NT2/D1 (cell line): ENCODE measurements around the gene ZFAND6.
"Not testable (repeated sequence)": the region's sequence is repeated elsewhere in the genome, so short reads cannot be mapped to it uniquely, and the experiment has no call there.

Experiments
- DNase-seq: peaks from one replicate; pipeline ENCODE4 v3.0.0-alpha.2; 2011; ENCODE audit warnings: low read depth, low spot score
- H3K27me3 ChIP-seq: 2 replicates; pipeline ENCODE4 v1.6.0; 2011; ENCODE audit warnings: mild to moderate bottlenecking; ENCODE audit not compliant: insufficient read length, insufficient read depth
- H3K36me3 ChIP-seq: 2 replicates; pipeline ENCODE4 v1.6.1; 2011; ENCODE audit warnings: mild to moderate bottlenecking, low read length, mixed read lengths; ENCODE audit not compliant: insufficient read depth, insufficient read length
- H3K4me1 ChIP-seq: 2 replicates; pipeline ENCODE4 v1.5.1; 2011; ENCODE audit not compliant: insufficient read depth, insufficient read length
- H3K4me3 ChIP-seq: 2 replicates; pipeline ENCODE4 v1.5.1; 2011; ENCODE audit warnings: low read depth; ENCODE audit not compliant: insufficient read length
- H3K9ac ChIP-seq: 2 replicates; pipeline ENCODE4 v1.6.0; 2011; ENCODE audit warnings: low read depth; ENCODE audit not compliant: insufficient read length
- H3K9me3 ChIP-seq: 2 replicates; pipeline ENCODE4 v1.5.1; 2011; ENCODE audit warnings: mild to moderate bottlenecking, low read length; ENCODE audit not compliant: insufficient read depth
- SUZ12 ChIP-seq: IDR thresholded peaks from 2 replicates; pipeline ENCODE4 v1.6.1; 2011; ENCODE audit not compliant: insufficient read length, insufficient read depth; ENCODE audit errors: extremely low read depth
- YY1 ChIP-seq: IDR thresholded peaks from 2 replicates; pipeline ENCODE4 v1.6.1; 2011; ENCODE audit not compliant: insufficient read length, insufficient read depth
- ZNF274 ChIP-seq: IDR thresholded peaks from 2 replicates; pipeline ENCODE4 v1.6.1; 2011; ENCODE audit warnings: mild to moderate bottlenecking, low read depth, low read length

Gene ZFAND6

GRCh38 chr15:80019168-80019745, 40.2 kb upstream of the ZFAND6 start:
- Histone ChIP-seq H3K27me3 (no peaks in the 10 kb centered on the region), H3K4me3 (no peak overlapping the region), H3K4me1 (no peaks in the 10 kb centered on the region), H3K9me3 (peaks cover 6% of the 10 kb centered on the region; the same call in 1 of the 2 replicates), H3K36me3 (no peaks in the 10 kb centered on the region), H3K9ac (no peak overlapping the region)
- TF ChIP-seq SUZ12 (no peak), YY1 (no peak), ZNF274 (no peak)
- no peak for DNase-seq

DNA sequence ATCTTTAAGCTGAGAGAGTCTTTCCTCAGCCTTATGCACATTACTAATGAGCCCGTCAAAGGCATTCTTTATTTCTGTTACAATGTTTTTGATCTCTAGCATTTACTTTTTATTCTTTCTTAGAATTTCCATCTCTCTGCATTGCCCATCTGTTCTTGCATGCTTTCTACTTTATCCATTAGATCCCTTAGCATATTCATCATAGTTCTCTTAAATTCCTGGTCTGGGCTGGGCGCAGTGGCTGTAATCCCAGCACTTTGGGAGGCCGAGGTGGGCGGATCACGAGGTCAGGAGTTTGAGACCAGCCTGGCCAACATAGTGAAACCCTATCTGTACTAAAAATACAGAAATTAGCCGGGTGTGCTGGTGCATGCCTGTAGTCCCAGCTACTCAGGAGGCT, 39.3 kb upstream of the ZFAND6 start:
- H3K36me3 ChIP-seq, H3K9ac ChIP-seq, DNase-seq, H3K9me3 ChIP-seq, H3K27me3 ChIP-seq, H3K4me1 ChIP-seq, H3K4me3 ChIP-seq: not testable (repeated sequence)

- Histone ChIP-seq H3K36me3 (no peaks in the 10 kb centered on the region), H3K4me1 (no peaks in the 10 kb centered on the region), H3K4me3 (no peak overlapping the region), H3K27me3 (no peaks in the 10 kb centered on the region), H3K9me3 (peaks cover 6% of the 10 kb centered on the region; the same call in 1 of the 2 replicates), H3K9ac (no peak overlapping the region)
- no peak for DNase-seq
- no peak for TF ChIP-seq ZNF274
- no peak for TF ChIP-seq SUZ12
- no peak for TF ChIP-seq YY1
Observed at GRCh38 chr15:80020731-80021130, 38.7 kb upstream of the ZFAND6 start.

DNA sequence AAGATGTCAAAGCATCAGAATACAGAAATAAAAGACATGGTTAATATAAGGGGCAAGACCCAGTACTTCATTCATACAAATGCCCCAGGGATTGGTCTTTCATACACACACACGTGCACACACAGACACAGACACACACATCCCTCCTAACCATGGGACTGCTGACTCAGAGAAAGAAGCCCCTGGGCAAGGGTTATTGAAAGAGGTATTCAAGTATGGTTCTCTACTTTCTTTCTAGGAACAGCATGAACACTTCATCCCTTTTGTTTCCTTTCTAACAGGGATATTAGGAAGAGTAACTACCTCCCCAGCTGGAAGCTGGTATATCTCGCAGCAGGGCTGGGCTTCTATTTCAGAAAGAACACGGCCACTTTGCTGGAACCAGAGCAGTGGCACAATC, 33.2 kb upstream of the ZFAND6 start:
- no peaks in the 10 kb centered on the region for H3K9me3 ChIP-seq
- H3K9ac ChIP-seq = no peak overlapping the region
- TF ChIP-seq SUZ12 (no peak), YY1 (no peak), ZNF274 (no peak)
- H3K4me1 ChIP-seq = no peaks in the 10 kb centered on the region
- no peak overlapping the region for H3K4me3 ChIP-seq
- DNase-seq = no peak
- no peaks in the 10 kb centered on the region for H3K36me3 ChIP-seq
- H3K27me3 ChIP-seq = no peaks in the 10 kb centered on the region

DNA sequence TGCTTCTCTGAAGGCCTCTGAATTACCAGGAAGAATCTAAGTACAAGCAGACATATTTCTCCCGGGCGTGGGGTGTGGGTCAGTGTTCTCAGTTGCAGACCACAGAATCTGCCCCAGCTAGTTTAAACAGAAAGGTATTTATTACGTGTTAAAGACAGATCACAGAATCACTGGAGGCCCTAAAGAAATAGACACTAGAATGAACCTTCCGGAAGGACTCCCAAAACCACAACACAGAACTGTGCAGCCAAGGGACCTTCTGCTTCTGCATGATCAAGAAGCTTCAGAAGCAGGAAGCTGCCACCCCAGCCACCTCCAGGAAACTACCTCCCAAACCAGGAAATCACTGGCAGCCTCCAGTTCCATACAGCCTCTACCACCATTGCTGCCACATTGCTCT, 32.7 kb upstream of the ZFAND6 start:
- no peaks in the 10 kb centered on the region for H3K36me3 ChIP-seq
- H3K4me1 ChIP-seq = no peaks in the 10 kb centered on the region
- DNase-seq = no peak
- H3K27me3 ChIP-seq = no peaks in the 10 kb centered on the region
- no peak overlapping the region for H3K4me3 ChIP-seq
- no peaks in the 10 kb centered on the region for H3K9me3 ChIP-seq
- H3K9ac ChIP-seq = no peak overlapping the region
- no peak for TF ChIP-seq YY1
- no peak for TF ChIP-seq SUZ12
- TF ChIP-seq ZNF274 = no peak

GRCh38 chr15:80028937-80029336, 30.5 kb upstream of the ZFAND6 start:
- H3K9ac ChIP-seq = no peak overlapping the region
- no peaks in the 10 kb centered on the region for H3K9me3 ChIP-seq
- no peak for DNase-seq

GRCh38 chr15:80031841-80032240, 27.6 kb upstream of the ZFAND6 start:
- H3K36me3 ChIP-seq = no peaks in the 10 kb centered on the region
- no peaks in the 10 kb centered on the region for H3K9me3 ChIP-seq
- TF ChIP-seq SUZ12 (no peak), YY1 (no peak), ZNF274 (no peak)
- peaks cover 10% of the 10 kb centered on the region for H3K4me1 ChIP-seq
- no peak overlapping the region for H3K9ac ChIP-seq
- no peak overlapping the region for H3K4me3 ChIP-seq
- no peaks in the 10 kb centered on the region for H3K27me3 ChIP-seq
- no peak for DNase-seq

More at GRCh38 chr15:80028937-80029336, 30.5 kb upstream of the ZFAND6 start:
- no peaks in the 10 kb centered on the region for H3K36me3 ChIP-seq
- no peaks in the 10 kb centered on the region for H3K27me3 ChIP-seq
- TF ChIP-seq SUZ12 = no peak
- TF ChIP-seq ZNF274 = no peak
- no peak for TF ChIP-seq YY1
- H3K4me1 ChIP-seq = peaks cover 2% of the 10 kb centered on the region
- no peak overlapping the region for H3K4me3 ChIP-seq
